A673 (cell line): ENCODE measurements around the gene ERCC6. TPM values are rescaled to one million over a fixed set of nuclear protein-coding genes. Genes with fewer than 3 reads are reported as not detected.

Experiments
- BruUV-seq: library from RNA; stranded (reverse); fragments of 400-500 nt; replicated peaks from 2 replicates; lab custom pipeline; 2021; lab: Mats Ljungman, UMichigan
- CTCF ChIA-PET: fragments of 300-600 bp; sonication (Branson Sonifier 250); formaldehyde crosslinking; loops from one replicate; lab custom pipeline; 2022; ENCODE audit warnings: antibody characterized with exemption; lab: Charles Lee
- POLR2A ChIA-PET: fragments of 300-600 bp; sonication (Branson Sonifier 250); formaldehyde crosslinking; loops from one replicate; lab custom pipeline; 2022; ENCODE audit warnings: antibody characterized with exemption; ENCODE audit not compliant: low non-redundant PET; lab: Charles Lee
- DNase-seq: peaks from one replicate; pipeline ENCODE4 v3.0.0-alpha.2; 2015; ENCODE audit warnings: low spot score
- H3K27ac ChIP-seq: fragments of 200-600 bp; sonication (generic); 2 replicates; pipeline ENCODE4 v1.5.1; 2016; ENCODE audit warnings: mixed run types, low read depth, mild to moderate bottlenecking, mixed read lengths, antibody characterized with exemption, low read length; ENCODE audit not compliant: poor library complexity, severe bottlenecking
- H3K27me3 ChIP-seq: fragments of 200-600 bp; sonication (generic); replicated peaks from 2 replicates; pipeline ENCODE4 v1.6.1; 2017; ENCODE audit warnings: mixed run types, low read depth, mild to moderate bottlenecking, mixed read lengths, antibody characterized with exemption, low read length; ENCODE audit not compliant: insufficient read depth, poor library complexity
- H3K36me3 ChIP-seq: fragments of 200-600 bp; sonication (generic); 2 replicates; pipeline ENCODE4 v1.6.1; 2016; ENCODE audit warnings: mixed run types, mild to moderate bottlenecking, mixed read lengths, antibody characterized with exemption, low read length; ENCODE audit not compliant: insufficient read depth, poor library complexity, severe bottlenecking
- H3K4me1 ChIP-seq: fragments of 200-600 bp; sonication (generic); 2 replicates; pipeline ENCODE4 v1.6.1; 2017; ENCODE audit warnings: mixed run types, mild to moderate bottlenecking, mixed read lengths, antibody characterized with exemption, low read length; ENCODE audit not compliant: insufficient read depth, poor library complexity, severe bottlenecking
- H3K4me3 ChIP-seq: fragments of 200-600 bp; sonication (generic); 2 replicates; pipeline ENCODE4 v1.5.1; 2016; ENCODE audit warnings: low read depth, mixed run types, mild to moderate bottlenecking, mixed read lengths, low read length; ENCODE audit not compliant: poor library complexity, severe bottlenecking
- H3K9me3 ChIP-seq: fragments of 200-600 bp; sonication (generic); 2 replicates; pipeline ENCODE4 v1.6.1; 2016; ENCODE audit warnings: mixed run types, low read depth, mild to moderate bottlenecking, mixed read lengths, antibody characterized with exemption, low read length; ENCODE audit not compliant: poor library complexity, severe bottlenecking
- EZH2 ChIP-seq: fragments of 200-600 bp; sonication (generic); IDR thresholded peaks from 2 replicates; pipeline ENCODE4 v1.6.1; 2017; ENCODE audit warnings: borderline replicate concordance, low read depth, mild to moderate bottlenecking, mixed read lengths, antibody characterized with exemption, low read length; ENCODE audit not compliant: poor library complexity, severe bottlenecking
- intact Hi-C: fragments of 100-400 bp; cut with micrococcal nuclease; formaldehyde crosslinking; loops from one replicate; pipeline ENCODE4 v1.10.0; 2022; ENCODE audit not compliant: unreplicated experiment
- total RNA-seq: library from RNA; stranded (reverse); gene quantifications from 2 replicates; pipeline ENCODE4 v1.2.3, GENCODE V29; 2021
- TF ChIP-seq, protein P1 (sequence below): fragments of 300-800, 200-600 bp; sonication (generic); conservative IDR thresholded peaks from 2 replicates; pipeline ENCODE4 v1.5.1; 2017; ENCODE audit warnings: low read depth, mild to moderate bottlenecking, antibody characterized with exemption, low read length, moderate library complexity, mixed read lengths

ERCC6 gene
- total RNA-seq, 1 experiment from 2014 or later = 11.0 TPM

DNA sequence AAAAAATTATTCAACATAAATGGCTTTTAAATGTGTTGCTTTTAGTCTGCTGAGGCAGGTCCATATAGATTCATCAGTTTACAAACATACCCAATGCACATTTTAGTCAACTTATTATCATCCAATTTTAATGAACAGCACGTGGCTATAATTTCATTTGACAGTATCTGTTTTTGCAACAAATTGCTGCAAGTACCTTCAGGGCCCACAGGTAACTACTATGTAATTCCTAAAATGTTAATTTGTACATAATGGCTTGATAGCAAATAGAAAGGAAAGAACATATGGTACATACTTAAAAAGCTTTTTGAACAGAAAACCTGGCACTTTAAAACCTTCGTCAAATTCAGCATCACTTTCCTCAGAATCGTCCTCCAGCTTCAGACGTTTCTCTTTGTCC lies 33.3 kb downstream of the ERCC6 start:
- CTCF ChIA-PET = no interaction called here

DNA sequence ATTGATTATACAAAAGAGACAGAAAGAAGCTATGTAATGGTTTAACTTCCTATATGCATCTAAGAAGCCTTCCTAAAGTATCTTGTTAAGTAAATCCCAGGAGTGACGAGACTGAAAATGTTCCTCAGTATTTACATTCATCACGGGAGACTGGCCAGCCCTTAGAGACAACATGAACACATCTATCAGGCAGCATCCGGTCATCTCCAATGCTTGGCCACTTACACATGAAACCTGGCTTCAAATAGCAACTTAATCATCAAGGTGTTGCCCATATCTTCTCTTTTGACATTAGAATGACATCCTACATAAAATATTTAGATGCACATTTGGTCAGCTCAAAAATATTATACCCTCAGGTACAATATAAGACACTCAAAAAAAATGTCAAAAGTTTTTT lies 33.8 kb downstream of the ERCC6 start:
- no peak for DNase-seq
- TF ChIP-seq, protein P1, sequence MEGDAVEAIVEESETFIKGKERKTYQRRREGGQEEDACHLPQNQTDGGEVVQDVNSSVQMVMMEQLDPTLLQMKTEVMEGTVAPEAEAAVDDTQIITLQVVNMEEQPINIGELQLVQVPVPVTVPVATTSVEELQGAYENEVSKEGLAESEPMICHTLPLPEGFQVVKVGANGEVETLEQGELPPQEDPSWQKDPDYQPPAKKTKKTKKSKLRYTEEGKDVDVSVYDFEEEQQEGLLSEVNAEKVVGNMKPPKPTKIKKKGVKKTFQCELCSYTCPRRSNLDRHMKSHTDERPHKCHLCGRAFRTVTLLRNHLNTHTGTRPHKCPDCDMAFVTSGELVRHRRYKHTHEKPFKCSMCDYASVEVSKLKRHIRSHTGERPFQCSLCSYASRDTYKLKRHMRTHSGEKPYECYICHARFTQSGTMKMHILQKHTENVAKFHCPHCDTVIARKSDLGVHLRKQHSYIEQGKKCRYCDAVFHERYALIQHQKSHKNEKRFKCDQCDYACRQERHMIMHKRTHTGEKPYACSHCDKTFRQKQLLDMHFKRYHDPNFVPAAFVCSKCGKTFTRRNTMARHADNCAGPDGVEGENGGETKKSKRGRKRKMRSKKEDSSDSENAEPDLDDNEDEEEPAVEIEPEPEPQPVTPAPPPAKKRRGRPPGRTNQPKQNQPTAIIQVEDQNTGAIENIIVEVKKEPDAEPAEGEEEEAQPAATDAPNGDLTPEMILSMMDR = no peak
- TF ChIP-seq EZH2 = no peak
- Histone ChIP-seq H3K4me3 (no peak overlapping the region), H3K27ac (no peak overlapping the region), H3K4me1 (no peaks in the 10 kb centered on the region), H3K27me3 (no peaks in the 10 kb centered on the region), H3K36me3 (no peaks in the 10 kb centered on the region), H3K9me3 (no peaks in the 10 kb centered on the region)
- ChIA-PET POLR2A (no interaction called here), CTCF (no interaction called here)
- intact Hi-C loops = no loop called here
- BruUV-seq = no TSS peak

More for the DNA sequence above, 33.3 kb downstream of the ERCC6 start:
- Histone ChIP-seq H3K27me3 (no peaks in the 10 kb centered on the region), H3K9me3 (no peaks in the 10 kb centered on the region), H3K27ac (no peak overlapping the region), H3K4me3 (no peak overlapping the region), H3K4me1 (no peaks in the 10 kb centered on the region), H3K36me3 (no peaks in the 10 kb centered on the region)
- no TSS peak for BruUV-seq
- TF ChIP-seq, protein P1 = no peak
- no peak for TF ChIP-seq EZH2
- intact Hi-C loops = no loop called here
- POLR2A ChIA-PET = no interaction called here
- DNase-seq = no peak

DNA sequence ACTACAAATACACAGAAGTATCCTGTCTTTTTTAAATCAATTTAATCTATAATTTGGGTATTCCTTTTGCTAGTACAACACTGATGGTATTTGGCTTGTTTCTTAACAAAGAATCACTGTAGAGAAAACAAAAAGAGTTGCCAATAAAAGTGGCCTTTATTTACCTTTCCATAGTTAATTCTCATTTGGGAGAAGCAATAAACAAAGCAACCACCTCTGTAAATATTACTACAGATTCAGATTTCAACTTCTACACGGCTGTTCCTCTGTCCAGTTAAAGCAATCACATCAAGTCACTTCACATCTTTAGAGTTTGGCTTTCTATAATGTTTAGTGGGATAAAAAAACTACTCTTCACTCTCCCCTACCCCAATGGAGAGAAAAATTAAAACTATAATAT lies 34.4 kb downstream of the ERCC6 start:
- Histone ChIP-seq H3K27me3 (no peaks in the 10 kb centered on the region), H3K27ac (no peak overlapping the region), H3K4me3 (no peak overlapping the region), H3K4me1 (no peaks in the 10 kb centered on the region), H3K9me3 (no peaks in the 10 kb centered on the region), H3K36me3 (no peaks in the 10 kb centered on the region)
- POLR2A ChIA-PET = no interaction called here
- no peak for DNase-seq
- no TSS peak for BruUV-seq
- intact Hi-C loops = no loop called here
- CTCF ChIA-PET = no interaction called here
- TF ChIP-seq, protein P1 = no peak
- no peak for TF ChIP-seq EZH2
